Measurements from ENCODE around the gene PREB. TPM values are rescaled to one million over a fixed set of nuclear protein-coding genes. Genes with fewer than 3 reads are reported as not detected.

Gene PREB
- total RNA-seq, 1 donor from 2014 or later, result 48.9 TPM

DNA sequence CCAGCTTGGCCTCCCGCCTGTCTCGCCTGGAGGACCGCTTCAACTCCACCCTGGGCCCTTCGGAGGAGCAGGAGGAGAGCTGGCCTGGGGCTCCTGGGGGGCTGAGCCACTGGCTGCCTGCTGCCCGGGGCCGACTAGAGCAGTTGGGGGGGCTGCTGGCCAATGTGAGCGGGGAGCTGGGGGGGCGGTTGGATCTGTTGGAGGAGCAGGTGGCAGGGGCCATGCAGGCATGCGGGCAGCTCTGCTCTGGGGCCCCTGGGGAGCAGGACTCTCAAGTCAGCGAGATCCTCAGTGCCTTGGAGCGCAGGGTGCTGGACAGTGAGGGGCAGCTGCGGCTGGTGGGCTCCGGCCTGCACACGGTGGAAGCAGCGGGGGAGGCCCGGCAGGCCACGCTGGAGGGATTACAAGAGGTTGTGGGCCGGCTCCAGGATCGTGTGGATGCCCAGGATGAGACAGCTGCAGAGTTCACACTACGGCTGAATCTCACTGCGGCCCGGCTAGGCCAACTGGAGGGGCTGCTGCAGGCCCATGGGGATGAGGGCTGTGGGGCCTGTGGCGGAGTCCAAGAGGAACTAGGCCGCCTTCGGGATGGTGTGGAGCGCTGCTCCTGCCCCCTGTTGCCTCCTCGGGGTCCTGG, 51.5 kb downstream of the PREB start:
- Histone ChIP-seq H3K9me3 (ENCODE audit: insufficient read depth, low read depth, low read length) (no peaks in the 10 kb centered on the region), H3K27me3 (ENCODE audit: insufficient read depth, low read length) (no peaks in the 10 kb centered on the region), H3K4me1 (ENCODE audit: insufficient read depth, low read length) (peaks cover 55% of the 10 kb centered on the region), H3K4me2 (ENCODE audit: low read length) (no peak overlapping the region), H3K79me2 (ENCODE audit: insufficient read depth, low read length) (peaks cover 22% of the 10 kb centered on the region), H3K36me3 (ENCODE audit: insufficient read depth, low read length) (peaks cover 2% of the 10 kb centered on the region), H4K20me1 (ENCODE audit: insufficient read depth, low read length) (peaks cover 11% of the 10 kb centered on the region), H3K27ac (ENCODE audit: low read depth, low read length) (no peak overlapping the region), H3K9ac (ENCODE audit: low read length) (no peak overlapping the region), H2AFZ (ENCODE audit: low read depth, low read length) (no peak overlapping the region), H3K4me3 (ENCODE audit: insufficient read depth, low read depth, low read length) (no peak overlapping the region)
- no peak for FAIRE-seq
- H3K4me1 Mint-ChIP-seq (ENCODE audit: low read depth, unreplicated experiment), result peaks cover 12% of the 10 kb centered on the region
- H3K27ac Mint-ChIP-seq (ENCODE audit: unreplicated experiment), result no peak overlapping the region
- H3K36me3 Mint-ChIP-seq (ENCODE audit: low read depth, unreplicated experiment), result peaks cover under 1% of the 10 kb centered on the region
- H3K27me3 Mint-ChIP-seq (ENCODE audit: low read depth, unreplicated experiment), result peaks cover 6% of the 10 kb centered on the region
- TF ChIP-seq, protein P1, sequence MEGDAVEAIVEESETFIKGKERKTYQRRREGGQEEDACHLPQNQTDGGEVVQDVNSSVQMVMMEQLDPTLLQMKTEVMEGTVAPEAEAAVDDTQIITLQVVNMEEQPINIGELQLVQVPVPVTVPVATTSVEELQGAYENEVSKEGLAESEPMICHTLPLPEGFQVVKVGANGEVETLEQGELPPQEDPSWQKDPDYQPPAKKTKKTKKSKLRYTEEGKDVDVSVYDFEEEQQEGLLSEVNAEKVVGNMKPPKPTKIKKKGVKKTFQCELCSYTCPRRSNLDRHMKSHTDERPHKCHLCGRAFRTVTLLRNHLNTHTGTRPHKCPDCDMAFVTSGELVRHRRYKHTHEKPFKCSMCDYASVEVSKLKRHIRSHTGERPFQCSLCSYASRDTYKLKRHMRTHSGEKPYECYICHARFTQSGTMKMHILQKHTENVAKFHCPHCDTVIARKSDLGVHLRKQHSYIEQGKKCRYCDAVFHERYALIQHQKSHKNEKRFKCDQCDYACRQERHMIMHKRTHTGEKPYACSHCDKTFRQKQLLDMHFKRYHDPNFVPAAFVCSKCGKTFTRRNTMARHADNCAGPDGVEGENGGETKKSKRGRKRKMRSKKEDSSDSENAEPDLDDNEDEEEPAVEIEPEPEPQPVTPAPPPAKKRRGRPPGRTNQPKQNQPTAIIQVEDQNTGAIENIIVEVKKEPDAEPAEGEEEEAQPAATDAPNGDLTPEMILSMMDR (IDR thresholded peaks at IDR 0.05; ENCODE audit: insufficient read depth, low read depth, low read length), result no peak
- no peak for TF ChIP-seq EZH2 (IDR thresholded peaks at IDR 0.05; ENCODE audit: insufficient read depth, low read length)
- DNase-seq (ENCODE audit: low read depth), result no peak
- H3K4me3 Mint-ChIP-seq (ENCODE audit: unreplicated experiment), result no peak overlapping the region
- no peaks in the 10 kb centered on the region for H3K9me3 Mint-ChIP-seq (ENCODE audit: unreplicated experiment)

DNA sequence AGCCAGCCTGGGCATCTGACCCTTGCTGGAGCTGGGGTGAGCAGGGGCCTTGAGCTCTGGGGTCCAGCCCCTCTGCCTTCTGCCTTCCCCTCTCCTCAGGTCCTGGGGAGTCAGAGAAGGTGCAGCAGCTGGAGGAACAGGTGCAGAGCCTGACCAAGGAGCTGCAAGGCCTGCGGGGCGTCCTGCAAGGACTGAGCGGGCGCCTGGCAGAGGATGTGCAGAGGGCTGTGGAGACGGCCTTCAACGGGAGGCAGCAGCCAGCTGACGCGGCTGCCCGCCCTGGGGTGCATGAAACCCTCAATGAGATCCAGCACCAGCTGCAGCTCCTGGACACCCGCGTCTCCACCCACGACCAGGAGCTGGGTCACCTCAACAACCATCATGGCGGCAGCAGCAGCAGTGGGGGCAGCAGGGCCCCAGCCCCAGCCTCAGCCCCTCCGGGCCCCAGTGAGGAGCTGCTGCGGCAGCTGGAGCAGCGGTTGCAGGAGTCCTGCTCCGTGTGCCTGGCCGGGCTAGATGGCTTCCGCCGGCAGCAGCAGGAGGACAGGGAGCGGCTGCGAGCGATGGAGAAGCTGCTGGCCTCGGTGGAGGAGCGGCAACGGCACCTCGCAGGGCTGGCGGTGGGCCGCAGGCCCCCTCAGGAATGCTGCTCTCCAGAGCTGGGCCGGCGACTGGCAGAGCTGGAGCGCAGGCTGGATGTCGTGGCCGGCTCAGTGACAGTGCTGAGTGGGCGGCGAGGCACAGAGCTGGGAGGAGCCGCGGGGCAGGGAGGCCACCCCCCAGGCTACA, 52.3 kb downstream of the PREB start:
- no peak overlapping the region for H3K27ac ChIP-seq (ENCODE audit: low read depth, low read length)

More for the DNA sequence above, 52.3 kb downstream of the PREB start:
- Histone ChIP-seq H3K4me1 (ENCODE audit: insufficient read depth, low read length) (peaks cover 56% of the 10 kb centered on the region), H4K20me1 (ENCODE audit: insufficient read depth, low read length) (peaks cover 11% of the 10 kb centered on the region), H2AFZ (ENCODE audit: low read depth, low read length) (no peak overlapping the region), H3K27me3 (ENCODE audit: insufficient read depth, low read length) (no peaks in the 10 kb centered on the region), H3K4me2 (ENCODE audit: low read length) (no peak overlapping the region), H3K9me3 (ENCODE audit: insufficient read depth, low read depth, low read length) (no peaks in the 10 kb centered on the region), H3K4me3 (ENCODE audit: insufficient read depth, low read depth, low read length) (no peak overlapping the region), H3K79me2 (ENCODE audit: insufficient read depth, low read length) (peaks cover 22% of the 10 kb centered on the region), H3K9ac (ENCODE audit: low read length) (no peak overlapping the region), H3K36me3 (ENCODE audit: insufficient read depth, low read length) (peaks cover 2% of the 10 kb centered on the region)
- Mint-ChIP-seq H3K9me3 (ENCODE audit: unreplicated experiment) (no peaks in the 10 kb centered on the region), H3K4me3 (ENCODE audit: unreplicated experiment) (no peak overlapping the region), H3K36me3 (ENCODE audit: low read depth, unreplicated experiment) (peaks cover 1% of the 10 kb centered on the region), H3K4me1 (ENCODE audit: low read depth, unreplicated experiment) (peaks cover 12% of the 10 kb centered on the region), H3K27me3 (ENCODE audit: low read depth, unreplicated experiment) (peaks cover 5% of the 10 kb centered on the region), H3K27ac (ENCODE audit: unreplicated experiment) (no peak overlapping the region)
- DNase-seq (ENCODE audit: low read depth) (no peak), FAIRE-seq (no peak)
- TF ChIP-seq, protein P1 (IDR thresholded peaks at IDR 0.05; ENCODE audit: insufficient read depth, low read depth, low read length), result no peak
- TF ChIP-seq EZH2 (IDR thresholded peaks at IDR 0.05; ENCODE audit: insufficient read depth, low read length), result no peak

Other genes with a start within 250 kb of the PREB start
- gene MAPRE3, start 164.0 kb downstream of the PREB start, total RNA-seq, result 27.0 and 29.0 TPM in 2 replicates
- 93.5 and 108 TPM in 2 replicates for gene TMEM214, start 101.7 kb downstream of the PREB start, total RNA-seq
- gene AGBL5, start 83.0 kb downstream of the PREB start, total RNA-seq, result 19.9 and 20.7 TPM in 2 replicates
- gene OST4, start 63.0 kb downstream of the PREB start, total RNA-seq, result 395 and 419 TPM in 2 replicates
- 0.95 and 1.2 TPM in 2 replicates for gene EMILIN1, start 56.0 kb downstream of the PREB start, total RNA-seq
- 0.94 and 0.95 TPM in 2 replicates for gene KHK, start 47.9 kb downstream of the PREB start, total RNA-seq
- 1.8 and 3.0 TPM in 2 replicates for gene CGREF1, start 15.5 kb downstream of the PREB start, total RNA-seq
- not detected in 2 replicates for gene ABHD1, start 10.8 kb downstream of the PREB start, total RNA-seq
- gene PRR30, start 4.8 kb upstream of the PREB start, total RNA-seq, result not detected in 2 replicates
- gene TCF23, start 14.4 kb upstream of the PREB start, total RNA-seq, result not detected in 2 replicates
- gene ATRAID, start 77.4 kb upstream of the PREB start, total RNA-seq, result 62.9 and 66.9 TPM in 2 replicates
- 43.9 and 54.0 TPM in 2 replicates for gene SLC5A6, start 77.6 kb upstream of the PREB start, total RNA-seq
- gene CAD, start 82.7 kb upstream of the PREB start, total RNA-seq, result 50.7 and 51.2 TPM in 2 replicates
- gene SLC30A3, start 128.4 kb upstream of the PREB start, total RNA-seq, result 0.16 and 0.34 TPM in 2 replicates
- not detected in 2 replicates for gene DNAJC5G, start 140.8 kb upstream of the PREB start, total RNA-seq
- not detected in 2 replicates for gene TRIM54, start 147.8 kb upstream of the PREB start, total RNA-seq
- gene UCN, start 173.8 kb upstream of the PREB start, total RNA-seq, result 1.1 and 1.5 TPM in 2 replicates
- gene MPV17, start 188.5 kb upstream of the PREB start, total RNA-seq, result 54.0 and 55.7 TPM in 2 replicates
- gene GTF3C2, start 222.1 kb upstream of the PREB start, total RNA-seq, result 52.9 and 61.3 TPM in 2 replicates
- gene EIF2B4, start 235.7 kb upstream of the PREB start, total RNA-seq, result 43.3 and 47.3 TPM in 2 replicates
- gene SNX17, start 236.0 kb upstream of the PREB start, total RNA-seq, result 69.9 and 86.6 TPM in 2 replicates
- gene ZNF513, start 246.1 kb upstream of the PREB start, total RNA-seq, result 13.5 and 13.7 TPM in 2 replicates